GM21447 (cell line): ENCODE data around the gene FANCD2.
"Not testable (repeated sequence)": the region's sequence is repeated elsewhere in the genome, so short reads cannot be mapped to it uniquely, and the experiment has no call there.

Experiments
- ATAC-seq: cut with Tn5 transposase; IDR thresholded peaks from one replicate; pipeline ENCODE4 v1.9.1; 2021; ENCODE audit not compliant: unreplicated experiment

The FANCD2 gene

DNA sequence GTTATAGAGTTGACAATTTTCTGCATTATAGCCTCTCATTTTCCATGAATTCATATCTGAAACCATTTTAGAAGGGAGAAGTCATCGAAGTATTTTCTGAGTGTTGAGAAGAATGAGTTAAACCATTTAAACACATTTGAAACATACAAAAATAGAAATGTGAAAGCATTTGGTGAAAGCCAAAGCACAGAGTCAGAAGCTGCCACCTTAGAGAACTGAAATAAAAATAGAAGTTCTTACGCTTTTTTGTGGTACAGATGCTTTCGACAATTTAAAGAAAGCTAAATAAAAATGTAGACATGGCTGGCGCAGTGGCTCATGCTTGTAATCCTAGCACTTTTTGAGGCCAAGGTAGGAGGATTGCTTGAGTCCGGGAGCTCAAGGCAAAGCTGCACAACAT, 72.8 kb downstream of the FANCD2 start:
- no peak for ATAC-seq

DNA sequence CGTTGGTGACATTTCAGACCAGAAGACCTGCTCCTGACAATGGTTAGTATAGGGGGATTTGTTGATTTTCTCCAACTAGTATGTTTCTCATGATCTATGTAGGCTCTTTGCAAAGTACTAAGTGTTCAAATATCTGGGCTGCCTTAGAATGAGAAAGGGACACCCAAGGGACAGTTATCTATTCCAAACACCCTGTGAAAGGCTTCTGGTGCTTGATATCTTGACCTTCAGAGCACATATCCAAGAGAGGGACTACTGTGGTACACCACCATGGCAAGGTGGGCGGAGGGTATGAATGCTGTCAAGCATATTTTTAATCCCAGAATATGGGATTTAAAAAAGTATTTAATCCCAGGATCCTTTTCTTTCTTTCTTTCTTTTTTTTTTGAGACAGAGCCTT, 80.7 kb downstream of the FANCD2 start:
- ATAC-seq: no peak

GRCh38 chr3:10108091-10108490, 81.9 kb downstream of the FANCD2 start, which contains the start of gene FANCD2OS:
TSS of gene FANCD2OS (minus strand) at chr3:10108255. CDS start at chr3:10104774, 3,481 bp downstream.
- no peak for ATAC-seq

DNA sequence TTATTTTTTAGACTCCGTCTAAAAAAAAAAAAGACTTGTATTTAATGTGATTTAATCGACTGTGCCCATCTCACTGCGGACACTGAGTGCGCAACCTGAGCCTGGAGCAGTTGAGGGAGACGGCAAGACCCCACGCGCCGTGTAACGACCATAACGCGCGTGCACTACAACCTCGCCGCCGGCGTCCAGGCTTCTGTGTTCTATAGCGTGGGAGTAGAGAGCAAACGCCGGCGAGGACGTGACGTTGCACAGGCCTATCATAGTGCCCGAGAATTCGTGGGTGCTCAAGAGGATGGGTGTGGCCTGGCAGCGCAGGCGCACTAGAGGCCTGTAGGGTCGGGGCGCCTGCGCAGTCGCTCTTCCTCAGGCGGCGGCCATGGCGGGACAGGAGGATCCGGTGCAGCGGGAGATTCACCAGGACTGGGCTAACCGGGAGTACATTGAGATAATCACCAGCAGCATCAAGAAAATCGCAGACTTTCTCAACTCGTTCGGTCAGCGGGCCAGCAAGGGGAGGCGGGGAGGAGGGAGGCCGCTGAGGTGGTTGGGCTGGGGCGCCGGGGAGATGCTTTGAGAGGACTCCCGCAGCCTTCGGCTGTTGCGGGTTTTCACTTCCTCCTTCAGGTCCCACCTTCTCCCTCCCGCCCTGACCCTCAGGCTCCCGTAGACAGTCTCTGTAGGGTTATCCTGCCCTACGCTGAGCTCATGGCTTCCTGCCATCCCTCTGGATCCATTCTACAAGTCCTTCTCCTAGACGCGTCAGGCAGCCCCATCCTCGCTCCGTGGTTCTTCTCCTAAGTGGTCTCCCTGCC, 89.3 kb downstream of the FANCD2 start, which contains the start of gene BRK1:
Gene BRK1 (plus strand): TSS at position 350 of the 812 bp plus-strand sequence. CDS start 27 bp downstream, at position 377.
- ATAC-seq: peak; percentile 95

GRCh38 chr3:10116138-10116460, 89.9 kb downstream of the FANCD2 start:
- no peak for ATAC-seq

DNA sequence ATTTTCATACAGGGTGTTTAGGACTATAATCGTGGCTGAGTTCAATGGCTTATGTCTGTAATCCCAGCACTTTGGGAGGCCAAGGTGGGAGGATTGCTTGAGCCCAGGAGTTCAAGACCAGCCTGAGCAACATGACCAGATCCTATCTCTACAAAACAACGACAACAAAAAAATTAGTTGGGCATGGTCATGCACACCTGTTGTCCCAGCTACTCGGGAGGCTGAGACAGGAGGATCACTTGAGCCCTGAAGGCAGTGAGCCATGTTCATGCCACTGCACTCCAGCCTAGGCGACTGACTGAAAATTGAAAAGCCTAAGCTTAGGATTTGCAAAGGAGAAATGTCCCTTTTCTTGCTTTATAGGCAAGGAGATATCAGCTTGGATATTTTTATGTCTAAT, 90.7 kb downstream of the FANCD2 start:
- ATAC-seq: no peak

DNA sequence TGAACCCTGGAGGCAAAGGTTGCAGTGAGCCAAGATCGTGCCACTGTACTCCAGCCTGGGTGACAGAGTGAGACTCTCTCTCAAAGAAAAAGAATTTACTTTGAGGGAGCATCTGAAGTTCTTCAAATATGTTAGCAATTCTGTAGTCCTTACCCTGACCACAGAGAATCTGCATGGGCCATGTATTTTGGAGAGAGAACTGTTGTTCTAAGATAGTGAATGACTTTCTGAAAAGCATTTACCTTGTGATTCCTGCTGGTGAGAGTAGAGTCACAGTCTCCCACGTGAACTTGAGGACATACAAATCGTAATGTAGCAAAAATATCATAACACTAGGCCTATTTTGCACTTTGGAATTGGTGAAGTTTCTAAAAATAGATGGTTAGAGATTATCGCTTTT, 93.1 kb downstream of the FANCD2 start:
- ATAC-seq: no peak

DNA sequence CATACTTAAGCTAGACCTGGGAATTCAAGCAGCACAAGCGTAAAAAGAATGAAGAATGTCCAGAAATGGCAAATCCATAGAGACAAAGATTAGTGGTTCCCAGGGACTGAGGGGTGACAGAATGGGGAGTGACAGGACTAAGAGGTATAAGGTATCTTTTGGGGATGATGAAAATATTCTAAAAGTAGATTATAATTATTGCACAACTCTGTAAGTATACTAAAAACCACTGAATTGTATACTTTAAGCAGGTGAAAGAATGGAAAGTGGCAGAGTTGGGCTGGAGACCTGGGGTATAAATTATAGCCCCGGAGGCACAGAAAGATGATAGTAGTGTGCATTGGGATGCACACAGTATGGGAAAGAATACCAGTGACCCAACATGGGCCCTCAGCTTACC, 94.8 kb downstream of the FANCD2 start:
- ATAC-seq: no peak

DNA sequence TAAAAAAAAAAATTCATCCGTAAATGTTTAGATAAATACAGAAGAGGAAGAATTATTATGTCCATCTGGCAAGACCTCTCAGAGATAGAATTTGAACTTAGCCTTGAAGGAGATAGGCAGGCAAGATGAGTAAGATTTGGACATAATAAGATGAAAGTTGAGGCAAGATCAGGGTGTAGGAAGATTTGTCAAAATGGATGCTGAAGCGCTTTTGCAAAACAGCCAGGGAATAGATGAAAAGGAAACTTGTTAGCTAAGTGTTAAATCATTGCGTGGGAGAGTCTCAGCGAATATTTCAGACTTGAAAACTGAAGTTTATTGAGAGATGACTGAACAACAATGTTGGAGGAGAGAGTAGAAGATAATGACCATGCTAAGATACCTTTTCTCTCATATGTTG, 96.5 kb downstream of the FANCD2 start:
- no peak for ATAC-seq

DNA sequence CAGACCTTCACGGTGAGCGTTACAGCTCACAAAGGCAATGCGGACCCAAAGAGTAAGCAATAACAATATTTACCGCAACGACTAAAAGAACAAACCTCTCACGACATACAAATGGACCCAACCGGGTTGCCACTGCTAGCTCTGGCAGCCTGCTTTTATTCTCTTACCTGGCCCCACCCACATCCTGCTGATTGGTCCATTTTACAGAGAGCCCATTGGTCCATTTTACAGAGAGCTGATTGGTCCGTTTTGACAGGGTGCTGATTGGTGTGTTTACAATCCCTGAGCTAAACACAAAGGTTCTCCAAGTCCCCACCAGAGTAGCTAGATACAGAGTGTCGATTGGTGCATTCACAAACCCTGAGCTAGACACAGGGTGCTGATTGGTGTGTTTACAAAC, 109.6 kb downstream of the FANCD2 start:
- ATAC-seq: not testable (repeated sequence)

DNA sequence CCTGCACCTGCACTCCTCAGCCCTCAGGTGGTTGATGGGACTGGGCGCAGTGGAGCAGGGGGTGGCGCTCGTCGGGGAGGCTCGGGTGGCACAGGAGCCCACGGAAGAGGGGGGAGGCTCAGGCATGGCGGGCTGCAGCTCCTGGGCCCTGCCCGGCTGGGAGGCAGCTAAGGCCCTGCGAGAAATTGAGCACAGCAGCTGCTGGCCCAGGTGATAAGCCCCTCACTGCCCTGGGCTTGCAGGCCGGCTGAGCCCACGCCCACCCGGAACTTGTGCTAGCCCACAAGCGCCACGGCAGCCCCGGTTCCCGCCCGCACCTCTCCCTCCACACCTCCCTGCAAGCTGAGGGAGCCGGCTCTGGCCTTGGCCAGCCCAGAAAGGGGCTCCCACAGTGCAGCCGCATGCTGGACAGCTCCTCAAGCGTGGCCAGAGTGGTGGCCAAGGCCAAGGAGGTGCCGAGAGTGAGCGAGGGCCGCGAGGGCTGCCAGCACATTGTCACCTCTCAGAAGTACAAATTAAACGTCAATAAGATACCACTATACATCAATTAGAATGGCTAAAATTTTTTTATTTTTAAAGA, 110.3 kb downstream of the FANCD2 start:
- ATAC-seq: no peak

GRCh38 chr3:10137178-10137577, 110.9 kb downstream of the FANCD2 start:
- ATAC-seq: no peak

- ATAC-seq: no peak
These were observed 114.8 kb downstream of the FANCD2 start for GRCh38 chr3:10140996-10141546.

GRCh38 chr3:10142707-10143560, 116.7 kb downstream of the FANCD2 start:
- ATAC-seq: no peak

GRCh38 chr3:10145685-10146084, 119.4 kb downstream of the FANCD2 start:
- no peak for ATAC-seq

GRCh38 chr3:10149226-10149625, 123.0 kb downstream of the FANCD2 start:
- no peak for ATAC-seq

DNA sequence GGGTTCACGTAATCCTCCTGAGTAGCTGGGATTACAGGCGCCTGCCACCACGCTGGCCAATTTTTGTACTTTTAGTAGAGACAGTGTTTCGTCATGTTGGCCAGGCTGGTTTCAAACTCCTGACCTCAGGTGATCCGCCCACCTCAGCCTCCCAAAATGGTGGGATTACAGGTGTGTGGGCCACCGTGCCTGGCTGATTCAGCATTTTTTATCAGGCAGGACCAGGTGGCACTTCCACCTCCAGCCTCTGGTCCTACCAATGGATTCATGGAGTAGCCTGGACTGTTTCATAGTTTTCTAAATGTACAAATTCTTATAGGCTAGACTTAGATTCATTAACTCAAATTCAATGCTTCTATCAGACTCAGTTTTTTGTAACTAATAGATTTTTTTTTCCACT, 124.8 kb downstream of the FANCD2 start:
- no peak for ATAC-seq
